Amniotic stem cell (primary cell): ENCODE measurements around the gene KIR2DL3.
"Not testable (repeated sequence)": the region's sequence is repeated elsewhere in the genome, so short reads cannot be mapped to it uniquely, and the experiment has no call there.

Experiments
- DNase-seq: peaks from one replicate; lab custom pipeline; 2025; lab: John Stamatoyannopoulos, UW

The KIR2DL3 gene

GRCh38 chr19:54738306-54738705 is at the start of gene KIR2DL3:
Gene KIR2DL3, plus strand, starts transcription at chr19:54738513. Its CDS starts 33 bp downstream, at chr19:54738546.
- DNase-seq, result not testable (repeated sequence)

- no peak for DNase-seq
Measured at GRCh38 chr19:54691582-54692297, 46.6 kb upstream of the KIR2DL3 start.

- DNase-seq, result no peak
Measured at GRCh38 chr19:54692298-54692615, 46.1 kb upstream of the KIR2DL3 start.

GRCh38 chr19:54694648-54695047 is 43.7 kb upstream of the KIR2DL3 start:
- DNase-seq, result no peak

GRCh38 chr19:54696117-54696548 is 42.2 kb upstream of the KIR2DL3 start:
- no peak for DNase-seq

GRCh38 chr19:54696766-54697165 is 41.5 kb upstream of the KIR2DL3 start:
- no peak for DNase-seq

- not testable (repeated sequence) for DNase-seq
Measured at GRCh38 chr19:54697716-54698115, 40.6 kb upstream of the KIR2DL3 start.

- no peak for DNase-seq
Measured at GRCh38 chr19:54704928-54705327, 33.4 kb upstream of the KIR2DL3 start.

GRCh38 chr19:54707962-54708361 is 30.4 kb upstream of the KIR2DL3 start:
- DNase-seq, result no peak

- DNase-seq, result no peak
Measured at GRCh38 chr19:54708781-54709180, 29.5 kb upstream of the KIR2DL3 start.

- no peak for DNase-seq
Measured at GRCh38 chr19:54709212-54709948, 28.9 kb upstream of the KIR2DL3 start.

- not testable (repeated sequence) for DNase-seq
Measured at GRCh38 chr19:54709956-54710355, 28.4 kb upstream of the KIR2DL3 start.

- no peak for DNase-seq
Measured at GRCh38 chr19:54724142-54724541, 14.2 kb upstream of the KIR2DL3 start, which contains the start of gene KIR3DL3. Gene KIR3DL3, plus strand, starts transcription at chr19:54724442. Its CDS starts 55 bp downstream, at chr19:54724497.

- DNase-seq, result no peak
Measured at GRCh38 chr19:54724644-54725043, 13.7 kb upstream of the KIR2DL3 start.

GRCh38 chr19:54725321-54725720 is 13.0 kb upstream of the KIR2DL3 start:
- no peak for DNase-seq

- DNase-seq, result no peak
Measured at GRCh38 chr19:54727562-54727961, 10.8 kb upstream of the KIR2DL3 start.

- no peak for DNase-seq
Measured at GRCh38 chr19:54728167-54728566, 10.1 kb upstream of the KIR2DL3 start.

GRCh38 chr19:54729416-54730188 is 8.7 kb upstream of the KIR2DL3 start:
- no peak for DNase-seq

- no peak for DNase-seq
Measured at GRCh38 chr19:54731191-54731590, 7.1 kb upstream of the KIR2DL3 start.

GRCh38 chr19:54738715-54739114 is 402 bp downstream of the KIR2DL3 start:
- no peak for DNase-seq

- DNase-seq, result no peak
Measured at GRCh38 chr19:54739587-54740497, 1.5 kb downstream of the KIR2DL3 start.

GRCh38 chr19:54741950-54742349 is 3.6 kb downstream of the KIR2DL3 start:
- not testable (repeated sequence) for DNase-seq
